Nephron (organoid): Measurements from ENCODE around the gene CACNA1H.

Experiments used
- H3K27ac Mint-ChIP-seq, 3 experiments: 2 replicates each; pipeline ENCODE4 v1.8.0; 2020; ENCODE audit warnings: mixed read lengths in 3 of 3, mild to moderate bottlenecking in 2 of 3, moderate library complexity in 1 of 3
- H3K27me3 Mint-ChIP-seq: 2 replicates; pipeline ENCODE4 v1.8.0; 2021; ENCODE audit warnings: low read depth, mild to moderate bottlenecking, moderate library complexity, mixed read lengths
- H3K36me3 Mint-ChIP-seq: 2 replicates; pipeline ENCODE4 v1.8.0; 2020; ENCODE audit warnings: low read depth, mixed read lengths
- H3K4me1 Mint-ChIP-seq: 2 replicates; pipeline ENCODE4 v1.8.0; 2020; ENCODE audit warnings: mixed read lengths
- H3K4me3 Mint-ChIP-seq, 3 experiments: 2 replicates each; pipeline ENCODE4 v1.8.0; 2020; ENCODE audit warnings: mild to moderate bottlenecking in 3 of 3, mixed read lengths in 3 of 3, moderate library complexity in 2 of 3
- H3K9me3 Mint-ChIP-seq: 2 replicates; pipeline ENCODE4 v1.8.0; 2020; ENCODE audit warnings: mixed read lengths
- TF ChIP-seq, protein P1 (sequence below), 3 experiments: fragments of 200-600 bp; sonication (generic); IDR thresholded peaks; one replicate each; pipeline ENCODE4 v1.5.0; 2021; ENCODE audit warnings: antibody characterized with exemption in 3 of 3; ENCODE audit not compliant: unreplicated experiment in 3 of 3

The CACNA1H gene

DNA sequence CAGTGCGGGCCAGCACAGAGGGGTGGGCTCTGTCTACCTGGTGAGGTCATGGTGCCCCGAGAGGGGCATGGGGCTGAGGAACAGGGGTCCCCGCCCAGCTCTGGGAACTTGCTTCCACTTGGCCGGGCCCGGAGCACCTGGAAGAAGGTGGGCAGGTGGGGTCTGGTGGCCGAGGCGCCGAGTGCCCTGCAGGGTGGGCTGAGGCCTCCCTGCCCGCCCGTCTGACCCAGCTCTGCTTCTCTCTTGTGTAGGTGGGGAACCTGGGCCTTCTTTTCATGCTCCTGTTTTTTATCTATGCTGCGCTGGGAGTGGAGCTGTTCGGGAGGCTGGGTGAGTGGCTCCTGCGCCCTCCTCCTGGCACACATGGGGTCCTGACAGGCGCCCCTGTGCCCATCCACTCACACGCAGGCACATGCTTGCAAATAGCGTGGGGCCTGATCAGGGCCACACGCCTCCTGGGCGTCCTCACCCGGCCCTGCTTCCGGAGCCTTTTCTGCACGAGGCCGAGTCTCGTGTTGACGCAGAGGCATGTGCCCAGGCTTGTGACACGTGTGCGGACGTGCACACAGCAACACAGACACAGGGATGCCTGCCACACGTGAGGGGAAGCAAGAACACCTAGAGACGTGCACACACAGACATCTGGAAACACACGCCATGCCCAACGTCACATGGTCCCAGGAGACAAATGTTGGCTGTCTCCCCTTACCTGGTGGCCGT is 63.9 kb downstream of the CACNA1H start:
- H3K4me1 Mint-ChIP-seq = peaks cover 5% of the 10 kb centered on the region
- no peaks in the 10 kb centered on the region for H3K9me3 Mint-ChIP-seq
- no peak overlapping the region for H3K27ac Mint-ChIP-seq
- no peak overlapping the region for H3K4me3 Mint-ChIP-seq
- H3K27me3 Mint-ChIP-seq = no peaks in the 10 kb centered on the region
- TF ChIP-seq, protein P1, sequence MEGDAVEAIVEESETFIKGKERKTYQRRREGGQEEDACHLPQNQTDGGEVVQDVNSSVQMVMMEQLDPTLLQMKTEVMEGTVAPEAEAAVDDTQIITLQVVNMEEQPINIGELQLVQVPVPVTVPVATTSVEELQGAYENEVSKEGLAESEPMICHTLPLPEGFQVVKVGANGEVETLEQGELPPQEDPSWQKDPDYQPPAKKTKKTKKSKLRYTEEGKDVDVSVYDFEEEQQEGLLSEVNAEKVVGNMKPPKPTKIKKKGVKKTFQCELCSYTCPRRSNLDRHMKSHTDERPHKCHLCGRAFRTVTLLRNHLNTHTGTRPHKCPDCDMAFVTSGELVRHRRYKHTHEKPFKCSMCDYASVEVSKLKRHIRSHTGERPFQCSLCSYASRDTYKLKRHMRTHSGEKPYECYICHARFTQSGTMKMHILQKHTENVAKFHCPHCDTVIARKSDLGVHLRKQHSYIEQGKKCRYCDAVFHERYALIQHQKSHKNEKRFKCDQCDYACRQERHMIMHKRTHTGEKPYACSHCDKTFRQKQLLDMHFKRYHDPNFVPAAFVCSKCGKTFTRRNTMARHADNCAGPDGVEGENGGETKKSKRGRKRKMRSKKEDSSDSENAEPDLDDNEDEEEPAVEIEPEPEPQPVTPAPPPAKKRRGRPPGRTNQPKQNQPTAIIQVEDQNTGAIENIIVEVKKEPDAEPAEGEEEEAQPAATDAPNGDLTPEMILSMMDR (IDR thresholded peaks at IDR 0.05; ENCODE audit: unreplicated experiment in 3 of 3) = no peak
- peaks cover 6% of the 10 kb centered on the region for H3K36me3 Mint-ChIP-seq

- no peaks in the 10 kb centered on the region for H3K9me3 Mint-ChIP-seq
- TF ChIP-seq, protein P1 (IDR thresholded peaks at IDR 0.05; ENCODE audit: unreplicated experiment in 3 of 3) = no peak
- no peak overlapping the region for H3K27ac Mint-ChIP-seq
- no peak overlapping the region for H3K4me3 Mint-ChIP-seq
- peaks cover 6% of the 10 kb centered on the region for H3K36me3 Mint-ChIP-seq
- no peaks in the 10 kb centered on the region for H3K27me3 Mint-ChIP-seq
- H3K4me1 Mint-ChIP-seq = peaks cover 5% of the 10 kb centered on the region
These were observed 64.6 kb downstream of the CACNA1H start for GRCh38 chr16:1217526-1217925.

GRCh38 chr16:1218061-1218929 is 65.4 kb downstream of the CACNA1H start:
- H3K9me3 Mint-ChIP-seq = no peaks in the 10 kb centered on the region
- no peak overlapping the region for H3K27ac Mint-ChIP-seq
- H3K27me3 Mint-ChIP-seq = no peaks in the 10 kb centered on the region
- peaks cover 6% of the 10 kb centered on the region for H3K36me3 Mint-ChIP-seq
- peaks cover 5% of the 10 kb centered on the region for H3K4me1 Mint-ChIP-seq
- TF ChIP-seq, protein P1 (IDR thresholded peaks at IDR 0.05; ENCODE audit: unreplicated experiment in 3 of 3) = no peak
- no peak overlapping the region for H3K4me3 Mint-ChIP-seq

GRCh38 chr16:1218930-1219611 is 66.2 kb downstream of the CACNA1H start:
- no peak overlapping the region for H3K27ac Mint-ChIP-seq
- H3K4me1 Mint-ChIP-seq = peaks cover 5% of the 10 kb centered on the region
- TF ChIP-seq, protein P1 (IDR thresholded peaks at IDR 0.05; ENCODE audit: unreplicated experiment in 3 of 3) = no peak
- H3K4me3 Mint-ChIP-seq = no peak overlapping the region
- H3K27me3 Mint-ChIP-seq = peaks cover 7% of the 10 kb centered on the region
- H3K36me3 Mint-ChIP-seq = peaks cover 9% of the 10 kb centered on the region
- no peaks in the 10 kb centered on the region for H3K9me3 Mint-ChIP-seq

DNA sequence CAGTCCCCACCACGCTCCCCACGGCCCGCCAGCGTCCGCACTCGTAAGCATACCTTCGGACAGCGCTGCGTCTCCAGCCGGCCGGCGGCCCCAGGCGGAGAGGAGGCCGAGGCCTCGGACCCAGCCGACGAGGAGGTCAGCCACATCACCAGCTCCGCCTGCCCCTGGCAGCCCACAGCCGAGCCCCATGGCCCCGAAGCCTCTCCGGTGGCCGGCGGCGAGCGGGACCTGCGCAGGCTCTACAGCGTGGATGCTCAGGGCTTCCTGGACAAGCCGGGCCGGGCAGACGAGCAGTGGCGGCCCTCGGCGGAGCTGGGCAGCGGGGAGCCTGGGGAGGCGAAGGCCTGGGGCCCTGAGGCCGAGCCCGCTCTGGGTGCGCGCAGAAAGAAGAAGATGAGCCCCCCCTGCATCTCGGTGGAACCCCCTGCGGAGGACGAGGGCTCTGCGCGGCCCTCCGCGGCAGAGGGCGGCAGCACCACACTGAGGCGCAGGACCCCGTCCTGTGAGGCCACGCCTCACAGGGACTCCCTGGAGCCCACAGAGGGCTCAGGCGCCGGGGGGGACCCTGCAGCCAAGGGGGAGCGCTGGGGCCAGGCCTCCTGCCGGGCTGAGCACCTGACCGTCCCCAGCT is 67.3 kb downstream of the CACNA1H start:
- TF ChIP-seq, protein P1 (IDR thresholded peaks at IDR 0.05; ENCODE audit: unreplicated experiment in 3 of 3) = no peak
- H3K9me3 Mint-ChIP-seq = no peaks in the 10 kb centered on the region
- no peak overlapping the region for H3K27ac Mint-ChIP-seq
- H3K27me3 Mint-ChIP-seq = peaks cover 7% of the 10 kb centered on the region
- peaks cover 9% of the 10 kb centered on the region for H3K36me3 Mint-ChIP-seq
- no peak overlapping the region for H3K4me3 Mint-ChIP-seq
- H3K4me1 Mint-ChIP-seq = peaks cover 5% of the 10 kb centered on the region
